ENCODE data around the gene FNDC3B.
"Not testable (repeated sequence)": the region's sequence is repeated elsewhere in the genome, so short reads cannot be mapped to it uniquely, and the experiment has no call there.

Gene FNDC3B

DNA sequence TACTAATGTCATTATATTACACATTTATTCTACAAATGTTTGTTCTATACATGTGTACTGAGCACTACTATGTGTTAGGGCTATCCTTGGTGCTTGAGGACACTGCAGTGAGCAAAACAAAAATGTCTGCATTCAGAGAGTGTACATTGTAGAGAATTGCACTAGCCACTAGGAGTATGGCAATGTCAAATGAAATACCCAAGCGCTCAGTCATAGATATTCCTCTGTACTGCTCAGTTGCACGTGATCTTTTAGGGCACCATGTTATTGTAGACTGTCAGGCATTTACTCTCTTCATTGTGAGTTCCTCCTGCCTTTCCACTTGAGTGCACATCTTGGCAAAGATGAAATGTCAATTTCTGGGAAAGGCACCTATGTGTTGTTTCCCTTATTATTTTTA is 36.8 kb downstream of the FNDC3B start:
- DNase-seq, result no peak

DNA sequence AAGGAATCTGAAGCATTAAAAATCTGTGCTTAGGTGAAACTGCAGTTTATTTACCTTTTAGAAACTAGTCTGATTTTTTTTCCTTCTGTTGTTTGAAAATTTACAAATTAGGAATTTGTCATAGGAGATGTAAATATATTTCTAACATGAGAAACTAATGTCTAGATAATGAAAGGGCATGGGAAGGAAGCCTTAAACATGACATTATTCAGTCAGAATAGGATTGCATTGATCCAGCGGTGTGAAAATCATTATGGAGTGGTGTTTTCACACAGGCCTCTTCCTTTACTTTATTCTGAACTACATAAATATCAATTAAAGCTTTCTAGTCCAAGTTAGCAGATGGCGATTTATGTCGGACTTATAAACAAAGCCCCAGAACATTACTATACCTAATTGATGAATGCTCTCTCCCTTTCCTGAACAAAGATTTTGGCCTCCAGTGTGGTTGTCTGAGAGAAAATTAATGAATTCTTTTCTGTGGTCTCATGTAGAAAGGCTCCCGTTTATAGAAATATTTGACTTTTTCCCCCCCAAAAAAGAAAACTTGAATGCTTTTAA is 37.9 kb downstream of the FNDC3B start:
- DNase-seq, result no peak

DNA sequence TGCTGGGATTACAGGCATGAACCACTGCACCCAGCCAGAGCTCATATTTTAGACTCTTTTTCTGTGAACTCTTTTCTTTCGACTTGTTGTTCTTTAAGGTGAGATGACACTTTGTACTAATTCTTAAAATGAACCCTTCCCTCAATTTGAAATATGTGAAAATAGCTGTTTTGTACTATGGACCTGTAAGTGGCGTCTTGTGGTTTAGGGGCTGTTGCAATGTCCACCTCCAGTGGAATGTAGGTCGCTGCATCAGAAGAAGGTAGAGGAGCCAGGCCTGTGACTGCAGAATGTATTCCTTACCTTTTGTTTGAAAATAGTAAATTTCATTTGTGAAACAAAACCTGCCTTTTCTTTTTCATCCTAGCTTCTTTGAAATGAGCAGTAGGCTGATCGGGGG is 38.9 kb downstream of the FNDC3B start:
- no peak for DNase-seq

DNA sequence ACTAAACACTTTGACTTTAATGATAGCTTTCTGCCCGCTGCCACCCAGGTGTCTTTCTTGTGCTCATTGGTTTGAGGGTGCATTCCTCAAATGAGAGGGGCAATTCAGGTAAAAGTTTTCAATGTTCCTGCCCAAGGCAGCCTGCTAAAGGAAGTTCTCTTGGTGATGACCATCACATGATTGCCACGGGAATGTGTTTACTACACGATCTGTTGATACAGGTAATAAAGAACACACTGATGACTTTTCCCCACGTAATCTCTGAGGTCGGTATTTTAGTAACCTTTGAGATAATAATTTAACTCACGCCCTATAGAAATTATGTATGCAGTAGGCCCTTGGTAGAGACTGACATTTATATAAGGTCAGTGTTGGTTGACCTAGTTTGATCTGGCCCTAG is 39.3 kb downstream of the FNDC3B start:
- no peak for DNase-seq

DNA sequence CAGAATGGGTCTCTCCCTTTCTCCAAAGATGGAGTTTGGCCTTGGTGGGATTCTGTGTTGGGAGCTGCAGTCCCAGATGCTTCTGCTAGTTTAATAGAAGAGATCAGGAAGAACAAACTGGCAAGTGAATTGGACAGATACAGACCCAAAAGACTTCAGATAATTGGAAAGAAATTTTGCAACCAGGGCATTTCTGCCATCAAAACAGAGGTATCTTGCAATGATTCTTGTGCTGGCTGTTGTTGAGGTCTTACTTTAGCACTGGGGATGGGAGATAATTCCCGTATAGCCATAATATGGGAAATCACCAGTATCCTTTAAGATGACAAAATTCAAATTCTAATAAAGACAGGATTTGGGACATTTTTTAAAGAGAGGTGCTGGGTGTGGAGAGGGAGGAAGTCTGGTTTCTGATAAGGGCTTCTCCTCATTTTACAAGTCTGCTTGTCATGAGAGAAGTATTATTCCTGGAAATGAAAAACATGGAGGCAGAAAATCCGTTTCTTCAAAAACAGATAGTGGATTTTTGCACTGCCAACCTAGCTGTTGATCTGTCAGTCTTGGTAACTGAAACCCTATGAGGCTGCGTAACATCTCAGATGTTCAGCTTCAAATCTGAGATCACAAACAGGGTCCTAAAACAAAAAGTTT is 40.1 kb downstream of the FNDC3B start:
- DNase-seq, result no peak

DNA sequence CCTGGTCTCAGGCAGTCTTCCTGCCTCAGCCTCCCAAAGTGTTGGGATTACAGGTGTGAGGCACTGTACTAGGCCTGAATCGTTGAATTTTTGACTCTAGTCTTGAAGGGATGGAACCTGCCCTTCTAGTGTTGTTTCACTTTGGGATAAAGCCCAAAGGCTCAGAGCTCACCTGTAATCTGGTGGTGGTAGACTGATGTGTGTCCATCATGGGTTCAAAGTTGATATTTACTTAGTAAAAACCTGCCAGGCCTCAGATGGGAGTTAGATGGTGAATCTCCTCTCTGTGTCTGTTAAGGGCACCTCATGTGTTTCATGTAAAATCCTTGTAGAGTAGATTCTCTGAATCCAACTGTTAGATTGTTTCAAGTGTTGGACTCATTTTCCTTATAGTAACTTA is 41.1 kb downstream of the FNDC3B start:
- no peak for DNase-seq

DNA sequence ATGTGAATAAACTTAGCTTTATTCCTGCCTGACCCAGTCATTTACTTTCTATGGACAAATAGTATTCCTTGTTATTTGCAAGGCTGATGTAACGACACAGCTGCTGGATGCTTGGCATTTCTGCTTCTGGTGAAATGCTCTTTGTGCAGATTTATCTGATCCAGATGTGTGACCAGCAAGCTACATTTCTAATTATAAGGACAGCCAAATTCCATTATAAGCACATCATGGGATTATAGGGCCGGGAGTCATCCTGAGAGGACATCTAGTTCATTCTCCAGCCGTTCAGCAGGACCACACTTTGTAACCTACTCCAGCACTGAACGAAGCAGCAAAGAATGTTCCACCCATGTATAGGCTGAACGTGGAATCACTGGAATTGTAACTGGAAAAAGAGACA is 42.9 kb downstream of the FNDC3B start:
- DNase-seq, result no peak

DNA sequence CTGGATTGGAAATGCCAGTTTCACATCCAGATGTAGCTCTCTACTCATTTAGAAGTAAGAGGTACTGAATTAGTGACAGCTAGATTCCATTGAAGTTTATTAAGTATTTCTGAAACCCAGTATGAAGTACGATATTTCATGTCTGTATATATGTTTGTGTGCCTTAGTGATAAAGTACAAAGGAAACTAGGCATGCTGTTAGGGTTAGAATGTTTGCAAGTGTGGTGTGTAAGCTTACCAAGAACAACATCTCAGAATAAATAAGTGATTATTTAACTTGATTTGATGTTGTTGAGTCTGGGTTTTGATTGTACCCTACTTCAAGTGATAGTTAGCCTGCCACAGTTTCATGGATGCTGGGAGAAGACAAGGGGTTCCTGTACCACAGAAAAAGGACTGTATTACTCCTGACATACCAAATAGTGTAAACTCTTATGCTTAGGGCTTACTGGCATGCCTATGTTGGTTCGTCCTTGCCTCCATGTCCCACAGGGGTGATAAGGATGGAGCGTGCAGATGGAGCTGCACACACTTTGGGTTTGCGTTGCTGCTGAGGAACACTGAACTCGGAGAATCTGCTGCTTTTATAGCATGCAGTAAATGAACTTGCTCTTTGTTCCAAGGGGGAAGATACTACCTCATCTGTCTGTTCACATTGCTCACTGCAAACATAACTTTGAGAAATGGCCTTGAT is 43.6 kb downstream of the FNDC3B start:
- DNase-seq, result no peak

DNA sequence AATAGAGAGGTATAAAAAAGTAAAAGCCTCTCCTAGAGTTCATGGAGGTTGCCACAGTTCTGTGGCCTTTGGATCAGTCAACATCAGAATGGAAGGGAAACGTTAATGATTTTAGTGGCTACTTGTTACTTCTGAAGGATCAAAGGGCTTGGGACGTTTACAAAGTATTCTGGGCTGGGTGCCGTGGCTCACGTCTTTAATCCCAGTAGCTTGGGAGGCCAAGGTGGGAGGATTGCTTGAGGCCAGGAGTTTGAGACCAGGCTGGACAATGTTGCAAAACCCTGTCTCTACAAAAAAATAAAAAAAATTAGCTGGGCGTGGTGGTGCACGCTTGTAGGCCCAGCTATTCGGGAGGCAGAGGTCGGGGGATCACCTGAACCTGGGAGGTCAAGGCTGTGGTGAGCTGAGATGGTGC is 44.6 kb downstream of the FNDC3B start:
- DNase-seq, result no peak

DNA sequence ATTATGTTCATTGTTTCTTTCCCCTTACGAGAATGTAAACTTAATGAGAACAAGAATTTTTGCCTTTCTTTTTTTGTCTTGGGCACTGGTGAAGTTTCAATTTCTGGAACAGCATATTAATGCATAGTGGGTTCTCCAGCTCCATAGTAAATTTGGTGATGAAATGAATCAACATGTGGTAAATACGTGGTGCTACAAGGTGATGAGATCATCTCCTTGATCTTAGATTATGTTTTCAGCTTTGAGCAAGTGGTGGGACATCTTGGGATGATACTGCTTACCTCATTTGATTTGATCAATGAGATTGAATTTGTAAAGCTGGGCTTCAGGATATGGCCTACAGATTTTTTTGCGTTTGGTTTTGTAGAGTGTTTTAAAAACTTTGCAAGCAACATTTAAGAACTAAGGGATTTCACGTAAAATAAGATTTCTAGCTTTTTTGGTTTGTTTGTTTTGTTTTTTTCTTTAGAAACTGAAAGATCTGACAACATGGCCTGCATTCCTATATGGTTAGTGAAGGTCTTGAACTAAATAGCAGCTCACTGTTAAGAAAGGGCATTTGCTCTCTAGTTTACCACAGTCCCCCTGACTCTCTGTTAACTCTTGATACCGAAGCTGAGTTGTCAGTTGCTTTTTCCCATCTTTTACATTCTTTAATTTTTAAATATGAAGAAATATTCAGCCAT is 45.6 kb downstream of the FNDC3B start:
- no peak for DNase-seq

DNA sequence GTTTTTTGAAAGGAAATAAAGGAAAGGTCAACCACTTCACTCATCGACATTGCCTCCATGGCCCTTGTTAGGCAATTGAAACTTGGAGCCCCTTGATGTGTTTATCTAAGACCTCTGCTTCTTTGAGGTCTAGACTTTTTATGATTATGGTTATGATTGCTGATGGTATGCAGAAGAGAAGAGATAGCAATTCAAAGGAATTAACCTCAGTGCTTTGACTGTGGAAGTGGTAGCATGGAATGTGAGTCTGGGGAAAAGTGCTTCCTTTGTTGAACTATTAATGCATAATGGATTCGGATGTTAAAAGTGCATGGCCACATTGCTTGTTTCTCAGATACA is 46.1 kb downstream of the FNDC3B start:
- DNase-seq, result no peak

DNA sequence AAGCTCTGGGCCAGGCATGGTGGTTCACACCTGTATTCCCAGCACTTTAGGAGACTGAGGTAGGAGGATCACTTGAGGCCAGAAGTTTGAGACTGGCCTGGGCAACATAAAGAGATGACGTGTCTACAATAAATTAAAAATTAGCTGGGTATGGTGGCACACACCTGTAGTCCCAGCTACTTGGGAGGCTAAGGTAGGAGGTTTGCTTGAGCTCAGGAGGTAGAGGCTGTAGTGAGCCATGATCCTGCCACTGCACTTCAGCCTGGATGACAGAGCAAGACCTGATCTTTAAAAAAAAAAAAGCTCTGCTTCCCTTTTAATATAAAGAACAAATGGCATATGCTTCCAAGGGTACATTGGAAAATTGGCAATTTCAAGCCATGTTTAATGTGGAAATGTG is 46.7 kb downstream of the FNDC3B start:
- no peak for DNase-seq

DNA sequence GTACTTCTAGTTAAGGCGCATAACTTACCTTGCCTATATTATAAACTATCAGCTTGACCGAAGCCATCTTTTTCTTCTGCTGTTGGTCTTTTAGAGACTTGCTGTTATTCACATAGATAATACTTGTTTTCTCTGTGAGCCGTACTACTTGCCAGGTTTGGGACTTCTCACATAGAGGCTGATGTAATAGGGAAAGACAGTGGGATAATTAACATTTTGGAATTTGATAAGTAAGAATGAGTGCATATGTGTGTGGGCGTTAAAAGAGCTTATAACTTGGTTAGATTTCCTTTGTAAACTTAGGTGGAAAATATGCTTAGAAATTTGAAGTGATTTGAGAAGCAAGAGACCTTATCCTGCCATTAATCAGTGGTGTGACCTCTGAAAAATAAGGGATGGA is 47.8 kb downstream of the FNDC3B start:
- no peak for DNase-seq

DNA sequence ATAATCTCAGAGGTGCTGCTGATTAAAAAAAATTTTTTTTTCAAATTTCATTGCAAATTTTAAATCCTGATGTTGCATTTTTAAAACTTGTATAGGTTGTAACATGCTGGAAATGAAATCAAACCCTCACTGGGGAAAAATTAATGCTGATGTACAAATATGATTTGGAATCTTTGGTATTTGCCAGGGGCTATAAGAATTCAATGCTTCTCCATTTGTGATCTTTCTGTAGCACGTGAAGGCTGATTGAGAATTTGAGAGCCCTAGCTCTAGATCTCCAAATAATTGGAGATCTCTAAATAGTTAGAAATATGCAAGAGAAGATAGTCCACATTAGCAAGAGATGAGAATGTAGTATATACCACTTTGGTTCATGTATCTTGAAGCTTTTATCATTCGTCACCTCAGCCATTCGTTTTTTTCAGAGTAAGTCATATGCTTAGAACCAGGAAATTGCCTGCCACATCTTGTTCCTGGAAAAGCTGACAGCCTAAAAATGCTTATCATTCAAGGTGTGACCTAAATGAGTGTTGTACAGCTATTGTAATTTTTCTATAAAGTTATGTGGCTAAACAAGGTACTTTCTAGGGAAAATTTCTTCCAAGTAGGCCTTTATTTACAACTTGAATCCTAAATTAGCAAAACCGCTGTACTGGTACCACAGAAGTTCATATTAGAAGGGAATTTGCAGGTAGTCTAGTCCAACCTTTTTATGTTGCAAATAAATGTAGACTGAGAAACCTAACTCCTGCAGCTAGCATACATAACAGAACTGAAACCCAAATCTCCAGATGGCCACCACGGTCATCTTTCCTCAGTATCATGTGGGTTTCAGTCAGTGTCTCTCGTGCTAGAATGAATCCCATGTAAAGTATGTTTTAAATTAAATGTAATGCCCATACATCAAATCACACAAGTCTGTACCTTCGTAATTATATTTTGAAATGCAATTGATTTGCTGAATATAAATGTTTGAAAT is 48.5 kb downstream of the FNDC3B start:
- DNase-seq, result no peak

DNA sequence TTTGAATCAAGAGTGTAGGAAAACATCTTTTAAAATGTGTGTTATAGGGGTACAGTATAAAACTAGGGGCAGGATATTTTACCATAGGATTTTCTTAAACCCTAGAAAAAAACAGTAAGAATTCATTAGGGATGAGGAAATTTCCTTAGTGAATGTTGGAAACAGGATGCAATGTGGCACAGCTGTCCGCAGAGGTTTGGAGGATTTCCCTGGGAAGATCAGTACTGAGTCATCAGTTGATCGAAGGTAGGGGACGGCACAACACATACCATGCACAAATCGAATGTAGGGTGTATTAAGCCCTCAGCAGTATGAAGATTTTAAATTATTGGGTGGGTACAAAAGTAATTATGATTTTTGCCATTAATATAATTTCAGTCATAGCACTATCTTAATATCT is 49.9 kb downstream of the FNDC3B start:
- DNase-seq, result no peak

DNA sequence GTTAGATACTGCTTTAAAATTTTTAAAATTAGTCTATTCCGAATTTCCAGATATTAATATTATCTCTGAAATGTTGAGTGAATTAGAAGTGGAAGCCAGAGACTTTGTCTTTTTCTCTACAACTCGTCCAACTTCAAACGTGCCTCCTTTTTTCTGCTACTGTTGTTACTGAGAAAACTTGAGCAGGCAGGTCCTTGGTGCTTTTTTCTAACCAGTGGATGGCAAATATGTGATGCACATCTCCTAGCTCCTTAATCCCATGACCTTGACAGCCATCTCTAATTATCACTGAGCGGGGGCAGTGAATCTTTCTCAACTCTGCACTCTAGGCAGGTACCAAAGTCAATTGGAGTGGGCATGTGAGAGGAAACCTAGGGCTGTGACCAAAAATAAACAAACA is 50.7 kb downstream of the FNDC3B start:
- DNase-seq, result no peak

DNA sequence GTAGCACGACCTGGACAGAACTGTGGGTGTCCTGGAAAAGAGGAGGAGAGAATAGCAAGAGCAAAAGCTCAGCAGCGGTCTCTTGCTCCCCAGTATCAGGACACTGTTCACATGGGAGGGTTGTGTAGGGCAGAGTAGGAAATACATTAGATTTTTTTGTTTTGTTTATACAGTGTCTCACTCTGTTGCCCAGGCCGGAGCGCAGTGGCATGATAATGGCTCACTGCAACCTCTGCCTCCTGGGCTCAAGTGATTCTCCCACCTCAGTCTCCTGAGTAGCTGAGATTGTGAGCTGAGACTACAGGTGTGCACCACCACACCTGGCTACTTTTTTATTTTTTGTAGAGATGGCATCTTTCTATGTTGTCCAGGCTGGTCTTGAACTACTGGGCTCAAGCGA is 53.3 kb downstream of the FNDC3B start:
- no peak for DNase-seq

DNA sequence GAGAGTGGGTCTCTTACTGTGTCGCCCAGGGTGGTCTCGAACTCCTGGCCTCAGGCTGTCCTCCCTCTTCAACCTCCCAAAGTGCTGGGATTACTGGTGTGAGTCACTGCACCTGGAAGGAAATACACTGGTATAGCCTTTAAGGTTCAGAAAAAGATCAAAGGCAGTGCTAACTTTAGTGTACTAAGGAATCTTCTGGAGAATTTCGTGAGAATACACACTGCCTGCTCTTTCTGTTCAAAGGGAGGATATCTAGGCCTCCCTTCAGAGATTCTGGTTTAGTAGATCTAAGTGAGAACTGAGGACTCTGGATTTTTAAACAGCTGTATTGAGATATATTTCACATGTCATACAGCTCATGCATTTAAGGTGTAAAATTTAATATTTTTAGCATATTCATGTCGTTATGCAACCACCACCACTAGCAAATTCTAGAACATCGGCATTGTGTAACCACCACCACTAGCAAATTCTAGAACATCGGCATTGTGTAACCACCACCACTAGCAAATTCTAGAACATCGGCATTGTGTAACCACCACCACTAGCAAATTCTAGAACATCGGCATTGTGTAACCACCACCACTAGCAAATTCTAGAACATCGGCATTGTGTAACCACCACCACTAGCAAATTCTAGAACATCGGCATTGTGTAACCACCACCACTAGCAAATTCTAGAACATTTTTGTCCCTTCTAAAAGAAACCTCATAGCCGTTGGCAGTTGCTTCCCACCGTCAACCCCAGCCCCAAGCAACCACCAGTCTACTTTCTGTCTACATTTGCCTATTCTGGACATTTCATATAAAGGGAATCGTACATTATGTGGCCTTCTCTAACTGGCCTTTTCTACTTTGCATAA is 54.4 kb downstream of the FNDC3B start:
- not testable (repeated sequence) for DNase-seq

DNA sequence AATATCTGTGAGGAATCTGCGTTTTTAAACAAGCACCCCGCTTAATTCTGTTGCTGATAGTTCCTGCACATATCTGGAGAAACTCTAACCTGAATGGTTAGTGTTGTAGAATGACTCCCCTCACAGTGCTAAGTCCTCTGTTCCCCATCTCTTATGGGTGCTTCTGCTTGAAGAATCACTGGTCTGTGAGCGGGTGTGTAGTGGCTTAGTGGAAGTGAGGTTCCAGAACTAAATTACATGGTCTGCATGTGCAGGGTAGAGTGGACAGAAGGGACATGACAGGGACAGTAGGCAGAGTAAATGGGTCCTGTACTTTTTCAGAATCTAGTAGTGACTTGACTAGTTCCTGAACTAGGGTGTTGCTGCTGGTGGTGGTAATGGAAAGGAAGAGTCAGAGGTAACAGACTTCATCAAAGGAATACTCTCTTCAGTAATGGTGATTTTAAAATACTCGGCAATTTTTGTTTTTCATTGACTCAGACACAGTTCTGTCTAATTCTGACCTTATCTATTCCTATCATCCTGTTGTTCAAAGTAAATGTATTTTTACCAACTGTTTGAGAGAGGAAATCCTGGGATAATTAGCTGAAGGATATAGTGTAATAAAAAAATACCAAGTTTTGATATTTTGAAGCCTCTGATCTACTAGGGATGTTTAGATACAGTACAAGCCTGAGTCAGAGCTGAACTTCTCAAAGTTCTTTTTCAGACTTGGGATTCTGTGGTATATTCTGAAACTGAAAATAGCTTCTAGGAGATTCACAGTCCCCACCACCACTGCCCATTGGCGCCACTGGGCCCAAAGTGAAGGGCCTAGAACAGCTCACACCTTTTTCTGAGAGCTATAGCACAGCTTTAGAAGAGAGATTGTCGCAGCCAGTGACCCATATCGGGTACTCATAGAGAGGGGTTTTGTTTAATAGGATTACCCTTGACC is 55.5 kb downstream of the FNDC3B start:
- DNase-seq, result no peak

DNA sequence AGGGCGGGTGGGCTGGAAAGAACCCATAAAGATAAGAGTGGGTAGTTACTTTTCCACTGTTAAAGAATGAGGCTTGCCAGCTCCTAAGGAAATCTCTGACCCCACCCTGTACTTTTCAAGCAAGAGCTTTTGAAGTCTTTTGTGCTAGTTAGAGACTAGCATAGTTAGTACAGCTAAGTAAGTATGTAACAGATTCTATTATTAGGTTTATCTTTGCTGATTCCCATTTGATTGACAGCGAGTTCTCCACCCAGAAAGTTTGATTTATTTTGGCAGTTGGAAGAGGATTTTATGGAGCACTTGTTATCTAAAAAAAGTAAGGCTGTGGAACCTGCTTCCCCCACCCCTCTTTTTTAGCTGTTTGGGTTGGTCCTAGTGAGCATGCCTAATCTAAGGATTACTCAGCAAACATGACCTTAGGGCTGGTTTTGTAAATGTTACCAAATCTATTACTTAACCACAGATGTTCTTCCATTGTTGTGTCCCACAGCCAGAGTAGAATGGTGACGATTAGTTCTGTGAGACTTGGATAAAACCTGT is 57.6 kb downstream of the FNDC3B start:
- no peak for DNase-seq

DNA sequence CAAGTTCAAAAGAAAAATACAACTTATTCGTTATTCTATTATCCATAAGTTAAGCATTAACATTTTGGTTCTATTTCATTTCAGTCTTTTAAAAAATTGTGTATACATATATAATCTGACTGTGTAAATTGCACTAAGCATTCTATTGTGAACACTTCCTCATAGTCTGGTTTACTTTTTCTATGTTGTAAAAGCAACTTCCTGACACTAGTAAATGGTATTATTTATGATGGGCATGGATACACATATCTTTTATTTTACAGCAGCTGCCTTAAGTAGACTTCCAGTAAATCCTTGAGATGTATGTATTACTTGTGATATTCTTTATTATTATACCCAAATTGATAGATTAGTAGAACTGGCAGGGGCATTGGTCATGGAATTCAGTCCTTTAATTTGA is 58.2 kb downstream of the FNDC3B start:
- DNase-seq, result no peak

Measured in NCI-H510A treated with DMSO at 0.1 percent for 48 hours (cell line).